Keratinocyte (primary cell): Measurements from ENCODE around the gene ITPR2. TPM values are rescaled to one million over a fixed set of nuclear protein-coding genes. Genes with fewer than 3 reads are reported as not detected.

Experiments
- DNase-seq: peaks from one replicate; pipeline ENCODE4 v3.0.0-alpha.2; 2011; ENCODE audit warnings: low read depth, missing footprints, low spot score
- FAIRE-seq: peaks from 2 replicates; lab custom pipeline; 2011; peaks lifted over from hg19 to GRCh38; lab: Jason Lieb, UNC
- H2AFZ ChIP-seq: 2 replicates; pipeline ENCODE4 v1.6.0; 2012; ENCODE audit warnings: low read length, control low read depth, inconsistent platforms; ENCODE audit not compliant: control insufficient read depth
- H3K27ac ChIP-seq: 2 replicates; pipeline ENCODE4 v1.5.1; 2011; ENCODE audit warnings: low read length; ENCODE audit not compliant: control insufficient read depth, insufficient read depth
- H3K27me3 ChIP-seq: 3 replicates; pipeline ENCODE4 v1.6.0; 2011; ENCODE audit warnings: low read length; ENCODE audit not compliant: control insufficient read depth, insufficient read depth; ENCODE audit errors: extremely low read depth
- H3K36me3 ChIP-seq, 2 experiments: 2 replicates in 1 of 2; 3 replicates in 1 of 2; pipeline ENCODE4 v1.5.1; 2011; ENCODE audit warnings: low read length in 2 of 2, mild to moderate bottlenecking in 1 of 2; ENCODE audit not compliant: control insufficient read depth in 2 of 2, insufficient read depth in 2 of 2; ENCODE audit errors: extremely low read depth in 1 of 2
- H3K4me1 ChIP-seq: 3 replicates; pipeline ENCODE4 v1.5.1; 2011; ENCODE audit warnings: low read length; ENCODE audit not compliant: control insufficient read depth, insufficient read depth; ENCODE audit errors: extremely low read depth
- H3K4me2 ChIP-seq: 3 replicates; pipeline ENCODE4 v1.6.0; 2011; ENCODE audit warnings: low read depth, low read length; ENCODE audit not compliant: control insufficient read depth, insufficient read depth; ENCODE audit errors: extremely low read depth
- H3K4me3 ChIP-seq, 3 experiments: fragments of 200-600 bp in 1 of 3; sonication (generic) in 1 of 3; 2 replicates in 2 of 3; 3 replicates in 1 of 3; pipeline ENCODE4 v1.5.1; 2011 to 2016; ENCODE audit warnings: low read length in 3 of 3, mild to moderate bottlenecking in 3 of 3, control low read depth in 2 of 3, inconsistent platforms in 1 of 3, low read depth in 1 of 3, mixed read lengths in 1 of 3, mixed run types in 1 of 3, moderate library complexity in 1 of 3; ENCODE audit not compliant: control insufficient read depth in 2 of 3, insufficient read depth in 2 of 3; ENCODE audit errors: extremely low read depth in 1 of 3
- H3K79me2 ChIP-seq: 2 replicates; pipeline ENCODE4 v1.6.0; 2012; ENCODE audit warnings: low read length; ENCODE audit not compliant: control insufficient read depth, insufficient read depth
- H3K9ac ChIP-seq: 3 replicates; pipeline ENCODE4 v1.6.0; 2011; ENCODE audit warnings: low read length; ENCODE audit not compliant: control insufficient read depth, insufficient read depth; ENCODE audit errors: extremely low read depth
- H3K9me1 ChIP-seq: 3 replicates; pipeline ENCODE4 v1.6.0; 2011; ENCODE audit warnings: low read length; ENCODE audit not compliant: control insufficient read depth, insufficient read depth; ENCODE audit errors: extremely low read depth
- H3K9me3 ChIP-seq: 2 replicates; pipeline ENCODE4 v1.5.1; 2012; ENCODE audit warnings: low read depth, low read length; ENCODE audit not compliant: control insufficient read depth
- H4K20me1 ChIP-seq: 3 replicates; pipeline ENCODE4 v1.6.0; 2011; ENCODE audit warnings: low read length; ENCODE audit not compliant: control insufficient read depth, insufficient read depth; ENCODE audit errors: extremely low read depth
- EZH2 ChIP-seq: IDR thresholded peaks from one replicate; pipeline ENCODE4 v1.6.1; 2012; ENCODE audit warnings: inconsistent platforms, mild to moderate bottlenecking, low read length, moderate library complexity
- dilution Hi-C: fragments of 300-500 bp; cut with MboI; formaldehyde crosslinking; loops from one replicate; pipeline ENCODE4 v1.7.0; 2020; ENCODE audit warnings: low sequenced_read_pairs; ENCODE audit not compliant: extremely low pct_ligation_motif_present
- polyA plus RNA-seq, 5 experiments: library from polyadenylated mRNA; depleted of rRNA in 3 of 5; stranded (reverse) in 3 of 5; stranded (forward) in 1 of 5; unstranded in 1 of 5; fragments of >200 nt; gene quantifications; 1 replicate in 1 of 5; 2 replicates in 3 of 5; 3 replicates in 1 of 5; pipeline versions ENCODE4 v1.2.1 to v1.2.3, GENCODE V29; 2011 to 2012; ENCODE audit warnings: missing spikeins in 2 of 5, low read depth in 1 of 5, low replicate concordance in 1 of 5
- TF ChIP-seq, protein P1 (sequence below), 3 experiments: IDR thresholded peaks in 1 of 3; conservative IDR thresholded peaks in 1 of 3; optimal IDR thresholded peaks in 1 of 3; 2 replicates in 2 of 3; 3 replicates in 1 of 3; pipeline versions ENCODE3 to v1.5.1; 2011; ENCODE audit warnings: low read length in 3 of 3, mild to moderate bottlenecking in 3 of 3, moderate library complexity in 2 of 3, control low read depth in 1 of 3, inconsistent platforms in 1 of 3; ENCODE audit not compliant: insufficient read depth in 2 of 3; ENCODE audit errors: extremely low read depth in 1 of 3

Gene ITPR2
- polyA plus RNA-seq, 1 donor (not counting 4 experiments of a cell fraction or from before 2014, with no cell fraction given) = 7.6 TPM

- no peak for FAIRE-seq
- Histone ChIP-seq H4K20me1 (no peaks in the 10 kb centered on the region), H3K36me3 (peaks cover 0 to 3% of the 10 kb centered on the region in 2 experiments), H3K9ac (no peak overlapping the region), H3K79me2 (no peaks in the 10 kb centered on the region), H3K27ac (no peak overlapping the region), H2AFZ (no peak overlapping the region), H3K9me3 (no peaks in the 10 kb centered on the region), H3K9me1 (no peaks in the 10 kb centered on the region), H3K27me3 (no peaks in the 10 kb centered on the region), H3K4me2 (no peak overlapping the region), H3K4me1 (no peaks in the 10 kb centered on the region), H3K4me3 (no peak overlapping the region)
- dilution Hi-C loops = no loop called here
- no peak for DNase-seq
- no peak for TF ChIP-seq EZH2
- TF ChIP-seq, protein P1, sequence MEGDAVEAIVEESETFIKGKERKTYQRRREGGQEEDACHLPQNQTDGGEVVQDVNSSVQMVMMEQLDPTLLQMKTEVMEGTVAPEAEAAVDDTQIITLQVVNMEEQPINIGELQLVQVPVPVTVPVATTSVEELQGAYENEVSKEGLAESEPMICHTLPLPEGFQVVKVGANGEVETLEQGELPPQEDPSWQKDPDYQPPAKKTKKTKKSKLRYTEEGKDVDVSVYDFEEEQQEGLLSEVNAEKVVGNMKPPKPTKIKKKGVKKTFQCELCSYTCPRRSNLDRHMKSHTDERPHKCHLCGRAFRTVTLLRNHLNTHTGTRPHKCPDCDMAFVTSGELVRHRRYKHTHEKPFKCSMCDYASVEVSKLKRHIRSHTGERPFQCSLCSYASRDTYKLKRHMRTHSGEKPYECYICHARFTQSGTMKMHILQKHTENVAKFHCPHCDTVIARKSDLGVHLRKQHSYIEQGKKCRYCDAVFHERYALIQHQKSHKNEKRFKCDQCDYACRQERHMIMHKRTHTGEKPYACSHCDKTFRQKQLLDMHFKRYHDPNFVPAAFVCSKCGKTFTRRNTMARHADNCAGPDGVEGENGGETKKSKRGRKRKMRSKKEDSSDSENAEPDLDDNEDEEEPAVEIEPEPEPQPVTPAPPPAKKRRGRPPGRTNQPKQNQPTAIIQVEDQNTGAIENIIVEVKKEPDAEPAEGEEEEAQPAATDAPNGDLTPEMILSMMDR (optimal IDR thresholded peaks at IDR 0.05 in 1 of 3, IDR thresholded peaks at IDR 0.05 in 1 of 3, conservative IDR thresholded peaks at IDR 0.05 in 1 of 3; ENCODE audit: extremely low read depth in 1 of 3, insufficient read depth in 2 of 3, low read length in 3 of 3) = no peak
Observed at GRCh38 chr12:26620907-26621306, 212.1 kb downstream of the ITPR2 start.

GRCh38 chr12:26617513-26617912, 215.5 kb downstream of the ITPR2 start:
- Histone ChIP-seq H3K4me2 (no peak overlapping the region), H3K36me3 (peaks cover 0 to 3% of the 10 kb centered on the region in 2 experiments), H2AFZ (no peak overlapping the region), H3K9me1 (no peaks in the 10 kb centered on the region), H3K4me1 (no peaks in the 10 kb centered on the region), H3K79me2 (no peaks in the 10 kb centered on the region), H3K27me3 (no peaks in the 10 kb centered on the region), H3K9ac (no peak overlapping the region), H4K20me1 (no peaks in the 10 kb centered on the region), H3K9me3 (no peaks in the 10 kb centered on the region), H3K27ac (no peak overlapping the region), H3K4me3 (no peak overlapping the region)
- DNase-seq (no peak), FAIRE-seq (no peak)
- dilution Hi-C loops = no loop called here
- TF ChIP-seq EZH2 = no peak
- TF ChIP-seq, protein P1 (optimal IDR thresholded peaks at IDR 0.05 in 1 of 3, IDR thresholded peaks at IDR 0.05 in 1 of 3, conservative IDR thresholded peaks at IDR 0.05 in 1 of 3; ENCODE audit: extremely low read depth in 1 of 3, insufficient read depth in 2 of 3, low read length in 3 of 3) = no peak
